DMS53 treated with DMSO at 0.1 percent for 48 hours (cell line): ENCODE measurements around the gene BRINP3.

Source experiments
- DNase-seq: peaks from one replicate; lab custom pipeline; 2025; ENCODE audit not compliant: unreplicated experiment; lab: John Stamatoyannopoulos, UW

The BRINP3 gene

DNA sequence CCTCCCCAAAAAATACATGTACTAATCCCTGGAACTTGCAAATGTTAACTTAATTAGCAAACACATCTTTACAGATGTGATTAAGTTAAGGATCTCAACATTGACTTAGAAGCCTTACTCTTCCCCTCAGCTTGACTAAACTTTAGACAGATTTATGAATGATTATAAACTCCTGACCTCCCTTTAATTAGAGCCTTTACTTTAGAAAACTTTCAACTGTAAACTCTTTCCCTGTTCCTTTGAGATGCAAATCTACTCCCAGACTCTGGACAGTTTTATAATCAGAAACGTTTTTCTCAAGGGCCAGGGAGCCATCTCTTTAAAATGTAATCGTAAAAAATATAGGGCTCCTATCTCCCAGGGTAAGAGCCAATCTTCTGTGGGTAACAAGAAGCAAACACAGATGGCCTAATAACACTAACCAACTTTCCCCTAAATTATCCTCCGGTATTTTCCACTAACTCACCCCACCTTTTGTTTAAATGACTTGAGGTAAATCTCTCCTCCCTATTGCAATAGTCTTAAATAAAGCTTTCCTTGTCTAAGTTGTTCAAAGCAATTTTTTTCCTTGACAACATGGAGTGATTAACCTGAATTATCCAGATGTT, 284.1 kb downstream of the BRINP3 start:
- DNase-seq: no peak

GRCh38 chr1:190192627-190193026, 285.0 kb downstream of the BRINP3 start:
- DNase-seq: no peak

DNA sequence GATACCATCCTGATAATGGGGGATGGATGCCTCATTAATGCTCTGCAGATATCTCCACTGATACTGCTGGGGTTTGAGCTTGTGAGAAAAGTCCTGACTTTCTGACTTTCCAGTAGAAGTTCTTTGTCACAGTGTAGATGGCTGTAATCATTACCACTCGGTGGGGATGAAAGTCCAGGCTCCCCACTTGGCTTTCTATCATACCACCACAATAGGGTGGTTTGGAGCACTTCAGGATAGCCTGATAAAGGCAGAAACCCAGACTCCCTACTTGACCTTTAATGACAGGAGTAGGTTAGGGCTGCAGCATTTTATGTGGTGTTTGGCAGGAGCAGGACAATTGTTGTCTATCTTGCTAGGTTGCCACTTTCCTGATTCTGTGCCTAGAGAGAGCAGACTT, 294.1 kb downstream of the BRINP3 start:
- DNase-seq: no peak

- DNase-seq: peak; percentile 27
Measured at GRCh38 chr1:190179817-190180216, 297.8 kb downstream of the BRINP3 start.

DNA sequence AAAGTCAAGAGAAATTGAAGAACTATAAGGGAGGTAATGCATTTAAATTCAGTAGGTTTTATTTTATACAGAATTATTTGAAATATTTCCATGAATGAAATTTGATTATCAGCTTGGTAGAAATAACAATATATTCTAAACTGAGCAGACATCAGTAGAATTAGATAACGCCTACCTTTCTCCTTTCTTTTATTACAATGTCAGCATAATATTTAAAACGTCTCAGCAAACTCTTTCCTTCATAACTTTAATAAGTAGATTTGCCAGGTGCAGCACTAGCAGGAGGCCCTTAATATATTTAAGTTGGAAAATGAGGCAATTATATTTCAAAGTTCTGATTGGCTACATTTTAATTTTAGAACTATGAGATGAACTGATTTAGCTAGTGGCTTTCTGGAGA, 298.8 kb downstream of the BRINP3 start:
- no peak for DNase-seq

- no peak for DNase-seq
Measured at GRCh38 chr1:190177555-190177954, 300.1 kb downstream of the BRINP3 start.

GRCh38 chr1:190176776-190177175, 300.9 kb downstream of the BRINP3 start:
- no peak for DNase-seq

DNA sequence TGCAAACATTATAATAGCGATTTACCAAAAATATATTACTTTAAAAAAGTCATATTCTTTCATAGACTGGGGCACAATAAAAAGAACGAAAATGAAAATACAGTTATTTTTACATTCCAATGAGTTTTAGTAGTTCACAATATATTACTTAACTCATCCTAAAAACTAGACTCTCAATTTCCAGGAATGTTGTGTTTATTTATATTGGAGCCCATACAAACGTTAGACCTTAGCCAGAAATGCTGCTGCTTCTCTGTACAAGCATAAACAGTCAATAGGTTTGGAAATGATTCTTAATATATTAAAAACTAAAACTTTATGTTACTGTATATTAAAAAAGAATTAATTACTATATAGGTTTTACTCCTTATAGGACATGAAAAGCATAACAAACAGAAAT, 302.3 kb downstream of the BRINP3 start:
- no peak for DNase-seq

- no peak for DNase-seq
Measured at GRCh38 chr1:190172651-190173430, 304.8 kb downstream of the BRINP3 start.

DNA sequence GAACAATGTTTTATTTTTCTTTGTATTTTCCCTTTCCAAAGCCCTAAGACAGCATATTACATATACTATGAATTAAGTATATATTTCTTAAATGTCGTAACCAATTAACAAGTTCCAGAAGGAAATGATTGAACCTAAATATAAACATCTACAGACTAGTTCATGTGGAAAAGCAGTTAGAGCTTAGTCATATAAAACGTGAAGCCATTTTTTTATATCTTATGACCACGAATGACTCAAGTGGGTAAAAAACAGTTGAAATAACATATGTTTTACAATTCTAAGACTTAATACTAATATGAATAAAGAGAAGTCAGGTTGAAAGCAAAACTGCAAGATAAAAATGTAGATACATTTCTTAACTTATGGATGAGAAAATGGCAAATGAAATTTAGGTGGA, 307.3 kb downstream of the BRINP3 start:
- DNase-seq: no peak

DNA sequence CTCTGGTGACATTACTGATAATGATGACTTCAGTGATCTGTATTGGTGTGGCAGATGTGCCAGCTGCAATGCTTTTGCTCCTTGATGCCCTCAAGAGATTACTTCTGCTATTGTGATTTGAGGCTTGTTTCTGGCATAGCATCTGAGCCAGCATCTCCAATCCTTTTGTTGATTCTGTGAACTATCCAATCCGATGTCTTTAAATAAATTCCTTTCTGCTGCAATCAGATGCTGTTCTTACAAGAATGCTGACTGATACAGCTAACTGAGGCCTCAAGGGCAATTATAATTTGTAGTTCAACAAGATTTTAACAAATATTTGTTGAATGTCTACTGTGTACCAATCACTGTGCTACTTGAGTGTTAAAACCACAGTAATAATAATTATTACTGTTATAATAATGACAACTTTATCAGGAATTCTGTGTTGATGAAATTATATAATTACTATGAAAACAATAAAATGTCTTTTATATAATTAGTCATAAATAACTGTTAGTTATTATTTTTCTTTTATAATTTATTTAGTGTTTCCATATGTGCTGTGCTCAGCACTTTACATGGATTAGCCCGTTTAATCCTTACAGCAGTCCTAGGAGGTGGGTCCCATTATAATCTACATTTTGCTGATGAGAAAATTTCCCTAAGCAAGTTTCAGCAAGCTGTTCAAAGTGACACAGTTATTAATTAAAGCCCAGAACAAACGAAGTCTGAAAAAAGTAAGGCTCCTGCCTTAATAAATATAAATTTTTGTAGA, 308.2 kb downstream of the BRINP3 start:
- DNase-seq: no peak

DNA sequence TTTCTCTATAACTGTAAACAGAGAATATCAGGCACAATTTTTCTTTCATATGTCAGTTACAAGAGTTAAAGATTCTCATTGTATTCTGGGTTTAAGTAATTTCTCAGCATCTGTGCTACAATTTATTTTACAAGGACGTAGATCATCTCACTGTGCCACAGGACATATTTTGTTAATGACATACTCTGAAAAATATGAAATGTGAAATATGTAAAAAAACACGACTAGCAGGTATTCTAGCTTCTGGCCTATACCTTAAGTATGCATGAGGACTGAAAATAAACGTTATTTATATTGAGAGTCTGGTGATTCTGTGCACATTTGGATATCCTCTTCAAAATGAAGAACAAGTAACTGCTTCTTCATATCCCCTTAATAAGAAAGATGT, 308.8 kb downstream of the BRINP3 start:
- DNase-seq: no peak

GRCh38 chr1:190168116-190168892, 309.4 kb downstream of the BRINP3 start:
- DNase-seq: no peak

GRCh38 chr1:190159146-190159545, 318.5 kb downstream of the BRINP3 start:
- no peak for DNase-seq

DNA sequence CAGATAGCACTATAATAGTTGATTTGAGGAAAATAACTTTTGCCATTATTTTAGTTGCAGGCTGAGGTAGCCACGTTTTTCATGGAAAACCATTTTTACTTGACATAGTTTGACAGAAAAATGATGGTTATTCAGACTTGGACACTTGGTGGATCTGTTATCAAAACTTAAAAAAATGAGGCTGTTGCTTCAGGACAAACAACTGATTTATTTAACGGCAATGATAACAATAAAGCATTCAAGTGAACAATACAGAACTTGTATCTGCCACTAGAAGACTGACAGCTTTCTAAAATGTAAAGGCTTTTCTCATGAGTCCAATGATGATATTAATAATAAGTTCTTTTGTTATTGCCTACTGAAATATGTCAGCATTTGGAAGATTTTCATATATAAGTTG, 322.9 kb downstream of the BRINP3 start:
- no peak for DNase-seq

DNA sequence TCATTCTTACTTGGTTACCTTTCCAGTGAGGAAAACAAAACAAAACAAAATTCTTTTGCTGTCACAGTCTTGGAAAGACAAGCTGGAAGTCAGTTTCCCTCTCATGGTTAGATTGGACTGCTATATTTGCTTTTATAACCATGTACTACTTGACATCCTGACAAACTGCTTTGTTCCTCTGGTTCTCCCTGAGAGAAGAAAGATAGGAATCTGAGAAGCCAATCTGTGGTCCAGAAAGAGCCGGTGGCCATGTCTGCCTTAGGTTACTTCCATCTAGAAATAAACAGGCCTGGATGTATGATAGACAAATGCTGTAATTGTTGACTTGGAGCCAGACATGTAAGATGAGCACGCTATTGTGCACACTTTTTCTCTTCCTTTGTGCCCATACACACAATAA, 330.0 kb downstream of the BRINP3 start:
- DNase-seq: no peak

GRCh38 chr1:190144650-190145049, 333.0 kb downstream of the BRINP3 start:
- DNase-seq: no peak

- DNase-seq: no peak
Measured at GRCh38 chr1:190140644-190141043, 337.0 kb downstream of the BRINP3 start.

GRCh38 chr1:190138702-190139101, 339.0 kb downstream of the BRINP3 start:
- no peak for DNase-seq

- DNase-seq: no peak
Measured at GRCh38 chr1:190138266-190138665, 339.4 kb downstream of the BRINP3 start.

DNA sequence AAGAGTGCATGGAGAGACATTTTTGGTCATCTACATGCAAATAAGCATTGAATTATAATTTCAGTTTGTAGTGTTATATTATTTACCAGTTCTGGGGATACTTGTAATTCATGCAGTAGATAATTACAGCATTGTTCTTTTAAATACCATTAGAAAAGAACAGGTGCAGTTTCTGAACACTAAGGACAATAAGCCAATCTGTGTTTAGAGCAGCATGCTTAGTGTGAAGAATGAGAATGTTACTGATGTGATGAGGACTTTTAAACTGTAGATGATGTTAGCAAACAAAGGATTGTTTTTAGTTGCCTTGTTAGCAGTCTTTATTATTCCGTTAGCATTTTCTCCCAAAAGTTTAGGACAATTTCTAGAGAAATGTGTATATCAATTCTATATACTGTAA, 348.3 kb downstream of the BRINP3 start:
- DNase-seq: no peak
